Suppressor macrophage (primary cell): ENCODE measurements around the gene PTPMT1.
A peak's percentile ranks its signal among the peaks of the same experiment; 100 is the strongest.
"Not testable (repeated sequence)": the region's sequence is repeated elsewhere in the genome, so short reads cannot be mapped to it uniquely, and the experiment has no call there.

ENCODE experiments used
- DNase-seq, 4 experiments: peaks; one replicate each; pipeline ENCODE4 v3.0.0-alpha.2; 2020 to 2022
- total RNA-seq, 17 experiments: gene quantifications; one replicate each; lab custom pipeline; 2026; ENCODE audit warnings: mixed read lengths in 6 of 17, inconsistent platforms in 3 of 17; lab: John Stamatoyannopoulos, UW

The PTPMT1 gene
- 3.9 to 15.9 (median 9.1) reads per million in 17 experiments for total RNA-seq

- peak; percentile 81 to 94 (median 88) for DNase-seq
These were observed at the start of gene PTPMT1 for GRCh38 chr11:47565340-47566148. Gene PTPMT1 (plus strand): TSS chr11:47565599. CDS start chr11:47565623, 24 bp downstream.

- no peak for DNase-seq
These were observed 49.2 kb upstream of the PTPMT1 start for GRCh38 chr11:47516155-47516554.

- no peak for DNase-seq
These were observed 48.2 kb upstream of the PTPMT1 start for GRCh38 chr11:47516984-47517853.

GRCh38 chr11:47518212-47518964 lies 47.0 kb upstream of the PTPMT1 start:
- no peak for DNase-seq

GRCh38 chr11:47523490-47524225 lies 41.7 kb upstream of the PTPMT1 start:
- DNase-seq, result peak; percentile 63 to 86 (median 71)

- DNase-seq, result peak in 3 of 4 experiments; percentile 61 to 65 (median 63)
These were observed 41.0 kb upstream of the PTPMT1 start for GRCh38 chr11:47524291-47524874.

GRCh38 chr11:47526032-47526431 lies 39.4 kb upstream of the PTPMT1 start:
- not testable (repeated sequence) for DNase-seq

- DNase-seq, result no peak
These were observed 38.2 kb upstream of the PTPMT1 start for GRCh38 chr11:47527186-47527585.

- DNase-seq, result no peak
These were observed 35.4 kb upstream of the PTPMT1 start for GRCh38 chr11:47529951-47530350.

- DNase-seq, result not testable (repeated sequence)
These were observed 34.7 kb upstream of the PTPMT1 start for GRCh38 chr11:47530721-47531120.

- no peak for DNase-seq
These were observed 33.7 kb upstream of the PTPMT1 start for GRCh38 chr11:47531666-47532065.

GRCh38 chr11:47532597-47533213 lies 32.7 kb upstream of the PTPMT1 start:
- peak in 1 of 4 experiments; percentile 60 for DNase-seq

GRCh38 chr11:47533690-47534151 lies 31.7 kb upstream of the PTPMT1 start:
- DNase-seq, result peak in 3 of 4 experiments; percentile 41 to 57 (median 50)

GRCh38 chr11:47534704-47535251 lies 30.6 kb upstream of the PTPMT1 start:
- no peak for DNase-seq

- peak in 1 of 4 experiments; percentile 37 for DNase-seq
These were observed 28.5 kb upstream of the PTPMT1 start for GRCh38 chr11:47536915-47537314.

GRCh38 chr11:47538741-47539565 lies 26.4 kb upstream of the PTPMT1 start:
- DNase-seq, result no peak

GRCh38 chr11:47539681-47540039 lies 25.7 kb upstream of the PTPMT1 start:
- DNase-seq, result no peak

GRCh38 chr11:47541070-47541469 lies 24.3 kb upstream of the PTPMT1 start:
- no peak for DNase-seq

- no peak for DNase-seq
These were observed 20.1 kb upstream of the PTPMT1 start for GRCh38 chr11:47545298-47545697.

GRCh38 chr11:47546274-47546673 lies 19.1 kb upstream of the PTPMT1 start:
- DNase-seq, result not testable (repeated sequence)
